Spleen (tissue), 11 donors: ENCODE data around the gene NUP155. TPM values are rescaled to one million over a fixed set of nuclear protein-coding genes. Genes with fewer than 3 reads are reported as not detected.

Experiments
- DNase-seq: peaks from one replicate; pipeline ENCODE4 v3.0.0-alpha.2; 2020
- H3K27ac ChIP-seq, 8 donors: fragments of 200-600 bp; sonication (generic) in 7 of 8; 1 replicate in 4 of 8; 2 replicates in 4 of 8; pipeline versions ENCODE4 v1.5.0 to v1.8.0; 2016 to 2021; ENCODE audit warnings: inconsistent platforms in 4 of 8, mild to moderate bottlenecking in 4 of 8, moderate library complexity in 1 of 8
- H3K27me3 ChIP-seq, 7 donors: fragments of 200-600 bp; sonication (generic) in 6 of 7; replicated peaks in 1 of 7; 1 replicate in 4 of 7; 2 replicates in 3 of 7; pipeline versions ENCODE4 v1.5.0 to v1.8.0; 2016 to 2021; ENCODE audit warnings: inconsistent platforms in 3 of 7, mild to moderate bottlenecking in 1 of 7
- H3K36me3 ChIP-seq, 6 donors: fragments of 200-600 bp; sonication (generic) in 5 of 6; 1 replicate in 4 of 6; 2 replicates in 2 of 6; pipeline versions ENCODE4 v1.5.0 to v1.8.0; 2016 to 2021; ENCODE audit warnings: inconsistent platforms in 2 of 6
- H3K4me1 ChIP-seq, 6 donors: fragments of 200-600 bp; sonication (generic) in 5 of 6; 1 replicate in 3 of 6; 2 replicates in 3 of 6; pipeline versions ENCODE4 v1.5.0 to v1.8.0; 2016 to 2021; ENCODE audit warnings: inconsistent platforms in 3 of 6
- H3K4me3 ChIP-seq, 8 donors: fragments of 200-600 bp; sonication (generic) in 7 of 8; 1 replicate in 4 of 8; 2 replicates in 4 of 8; pipeline versions ENCODE4 v1.5.0 to v1.8.0; 2016 to 2021; ENCODE audit warnings: inconsistent platforms in 4 of 8, mild to moderate bottlenecking in 4 of 8, moderate library complexity in 2 of 8
- H3K9me3 ChIP-seq, 8 donors: fragments of 200-600 bp; sonication (generic) in 7 of 8; 1 replicate in 4 of 8; 2 replicates in 4 of 8; pipeline versions ENCODE4 v1.5.0 to v1.8.0; 2016 to 2021; ENCODE audit warnings: inconsistent platforms in 4 of 8
- CTCF ChIP-seq, 11 experiments: fragments of 200-600 bp in 7 of 11; fragments of 450-650 bp in 4 of 11; sonication (generic) in 4 of 11; IDR thresholded peaks in 8 of 11; conservative IDR thresholded peaks in 3 of 11; 1 replicate in 7 of 11; 2 replicates in 4 of 11; pipeline versions ENCODE4 v1.4.0 to v1.8.0; 2016 to 2021; ENCODE audit warnings: antibody characterized with exemption in 11 of 11, inconsistent platforms in 4 of 11, mild to moderate bottlenecking in 1 of 11
- POLR2A ChIP-seq, 3 donors: fragments of 450-650 bp; IDR thresholded peaks; one replicate each; pipeline ENCODE4 v1.5.1; 2017; ENCODE audit warnings: antibody characterized with exemption in 3 of 3, mild to moderate bottlenecking in 1 of 3
- POLR2AphosphoS5 ChIP-seq, 3 donors: sonication (generic); formaldehyde crosslinking; IDR thresholded peaks; one replicate each; pipeline ENCODE4 v1.5.1; 2017; ENCODE audit warnings: antibody characterized with exemption in 3 of 3
- WGBS, 5 donors: extraction: QIAGEN DNeasy Blood & Tissue Kit in 3 of 5; methylation state at CpG; one replicate each; pipeline versions ENCODE4 v1.1.5 to v1.1.7; 2013 to 2018; 5-methylcytosine and 5-hydroxymethylcytosine counted together
- intact Hi-C: fragments of 100-400 bp; cut with DNase I; formaldehyde crosslinking; loops from one replicate; pipeline ENCODE4 v1.15.0; 2023; ENCODE audit warnings: low total_unique reads
- polyA plus RNA-seq, 3 donors: library from polyadenylated mRNA; stranded (reverse); fragments of 200-250 nt; gene quantifications; one replicate each; pipeline ENCODE4 v1.2.1, GENCODE V29; 2013
- total RNA-seq, 7 donors: library from RNA; depleted of rRNA in 3 of 7; stranded (reverse); fragments of >200 nt in 3 of 7; fragmentation: NEBNext Ultra II Directional in 4 of 7; extraction: Animal tissue kit (Norgen Biotek cat#: 25700) in 4 of 7; gene quantifications; one replicate each; pipeline versions ENCODE4 v1.1.0 to v1.2.1, GENCODE V29; 2016 to 2021
- donor health status: healthy with polysubstance abuse.
- donor health status: DM: no; HTN: no; CAD: no; lungs with moderate emphysema.
- donor health status: DM: no; HTN: no; CAD: no.
- donor health status: Bipolar disorder and iron deficiency.
- donor health status: healthy.
- donor health status: DM: no; HTN: no; CAD: no.
- donor health status: DM: yes; HTN: yes; CAD: no.

NUP155 gene
- total and polyA plus RNA-seq, 10 donors, result 2.9 to 28.8 (median 23.8) TPM

GRCh38 chr5:37248970-37249814 is 121.7 kb downstream of the NUP155 start, which contains the start of gene CPLANE1:
Gene CPLANE1 (minus strand): TSS chr5:37249376. CDS start chr5:37247698, 1,678 bp downstream.
- H3K27ac ChIP-seq, result peak within 1 kb of the TSS; percentile 77 to 93 (median 85)
- WGBS, 5 donors, result 1% methylated on average over 50 to 88 of the region's 88 CpGs
- no peaks in the 10 kb centered on the region for H3K27me3 ChIP-seq
- peak within 1 kb of the TSS; percentile 59 to 92 (median 69) for H3K4me3 ChIP-seq
- TF ChIP-seq POLR2A (IDR thresholded peaks at IDR 0.05) (peak in 1 of 3 donors; percentile 40), CTCF (IDR thresholded peaks at IDR 0.05 in 8 of 11, conservative IDR thresholded peaks at IDR 0.05 in 3 of 11) (peak in 3 of 11 experiments; percentile 5 to 19 (median 9)), POLR2AphosphoS5 (IDR thresholded peaks at IDR 0.05) (peak; percentile 79 to 88 (median 86))
- no peaks in the 10 kb centered on the region for H3K36me3 ChIP-seq
- DNase-seq, result peak; percentile 93
- peaks cover 0 to 8% (median 5%) of the 10 kb centered on the region in 8 donors for H3K9me3 ChIP-seq
- peaks cover 8 to 43% (median 27%) of the 10 kb centered on the region in 6 donors for H3K4me1 ChIP-seq
- intact Hi-C loops, result no loop called here

DNA sequence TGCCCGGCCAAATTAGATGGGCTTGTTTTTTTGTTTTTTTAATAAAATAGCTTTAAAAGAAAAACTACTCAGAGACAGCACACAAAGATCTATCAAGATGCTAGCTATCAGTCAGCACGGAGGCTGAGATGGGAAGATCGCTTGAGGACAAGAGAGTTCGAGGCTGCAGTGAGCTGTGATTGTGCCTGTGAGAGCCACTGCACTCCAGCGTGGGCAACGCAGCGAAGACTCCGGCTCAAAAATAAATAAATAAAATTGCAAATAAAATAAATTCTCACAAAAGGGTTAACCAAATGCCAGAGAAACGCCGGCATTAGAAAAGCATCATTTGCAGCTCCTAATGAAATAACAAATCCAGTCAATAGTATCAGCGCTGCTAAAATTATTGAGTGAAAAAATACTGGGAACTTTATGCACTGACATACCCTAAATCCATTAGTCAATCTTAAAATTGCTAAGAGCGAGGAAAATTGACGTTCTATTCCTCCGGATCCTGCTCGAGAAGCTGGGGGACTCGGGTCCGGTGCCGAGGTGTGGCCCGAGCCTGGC is 122.4 kb downstream of the NUP155 start:
- WGBS, 5 donors, result 9 to 12% (median 10%) methylated on average over 19 of the region's 19 CpGs

DNA sequence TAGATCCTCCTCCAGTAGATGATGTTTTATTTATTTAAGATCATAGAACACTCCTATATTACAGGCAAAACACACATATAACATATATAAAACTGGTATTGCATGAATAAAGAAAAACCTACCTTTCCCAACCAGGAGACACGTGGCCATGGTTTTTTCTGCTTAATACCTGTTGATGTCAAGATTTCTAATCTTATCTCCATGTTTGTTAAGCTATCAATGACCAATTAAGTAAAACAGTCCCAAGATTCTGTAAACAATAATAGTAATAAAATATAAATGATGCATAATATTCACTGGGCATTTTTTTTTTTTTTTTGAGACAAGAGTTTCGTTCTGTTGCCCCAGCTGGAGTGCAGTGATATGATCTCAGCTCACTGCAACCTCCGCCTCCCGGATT is 123.4 kb downstream of the NUP155 start:
- no peaks in the 10 kb centered on the region for H3K9me3 ChIP-seq
- intact Hi-C loops, result no loop called here
- TF ChIP-seq CTCF (IDR thresholded peaks at IDR 0.05 in 8 of 11, conservative IDR thresholded peaks at IDR 0.05 in 3 of 11) (no peak), POLR2A (IDR thresholded peaks at IDR 0.05) (no peak)

More for the DNA sequence above, 122.4 kb downstream of the NUP155 start:
- TF ChIP-seq CTCF (IDR thresholded peaks at IDR 0.05 in 8 of 11, conservative IDR thresholded peaks at IDR 0.05 in 3 of 11), result no peak
- no peak for TF ChIP-seq POLR2A (IDR thresholded peaks at IDR 0.05)
- Histone ChIP-seq H3K9me3 (peaks cover 0 to under 1% (median 0%) of the 10 kb centered on the region in 8 donors), H3K4me3 (peak overlapping the region; percentile 59 to 92 (median 69)), H3K27ac (peak overlapping the region; percentile 77 to 93 (median 85)), H3K27me3 (no peaks in the 10 kb centered on the region), H3K4me1 (peaks cover 8 to 43% (median 27%) of the 10 kb centered on the region in 6 donors), H3K36me3 (peaks cover 0 to 4% (median 0%) of the 10 kb centered on the region in 6 donors)
- intact Hi-C loops, result no loop called here
- no peak for DNase-seq

GRCh38 chr5:37247036-37247435 is 123.9 kb downstream of the NUP155 start:
- Histone ChIP-seq H3K27me3 (no peaks in the 10 kb centered on the region), H3K27ac (no peak overlapping the region), H3K9me3 (no peaks in the 10 kb centered on the region), H3K36me3 (peaks cover 0 to 12% (median 0%) of the 10 kb centered on the region in 6 donors), H3K4me1 (peaks cover 8 to 43% (median 27%) of the 10 kb centered on the region in 6 donors), H3K4me3 (no peak overlapping the region)
- no peak for TF ChIP-seq CTCF (IDR thresholded peaks at IDR 0.05 in 8 of 11, conservative IDR thresholded peaks at IDR 0.05 in 3 of 11)
- TF ChIP-seq POLR2A (IDR thresholded peaks at IDR 0.05), result no peak
- no peak for TF ChIP-seq POLR2AphosphoS5 (IDR thresholded peaks at IDR 0.05)
- no peak for DNase-seq
- intact Hi-C loops, result no loop called here
- 46 to 81% (median 71%) methylated on average over 1 of the region's 1 CpG for WGBS, 5 donors

More for the DNA sequence above, 123.4 kb downstream of the NUP155 start:
- Histone ChIP-seq H3K27me3 (no peaks in the 10 kb centered on the region), H3K27ac (no peak overlapping the region), H3K4me3 (peak overlapping the region in 1 of 8 donors; percentile 92), H3K36me3 (peaks cover 0 to 8% (median 0%) of the 10 kb centered on the region in 6 donors), H3K4me1 (peaks cover 8 to 43% (median 27%) of the 10 kb centered on the region in 6 donors)
- no peak for DNase-seq
- WGBS, 5 donors, result 93 to 96% (median 94%) methylated on average over 4 of the region's 4 CpGs
